GM21723 (cell line): Measurements from ENCODE around the gene VWA3A.
A peak's percentile ranks its signal among the peaks of the same experiment; 100 is the strongest.

Experiments
- ATAC-seq: cut with Tn5 transposase; IDR thresholded peaks from one replicate; pipeline ENCODE4 v1.9.1; 2021; ENCODE audit warnings: mild to moderate bottlenecking, moderate library complexity; ENCODE audit not compliant: unreplicated experiment

VWA3A gene

GRCh38 chr16:22198547-22199293, 106.4 kb downstream of the VWA3A start:
- no peak for ATAC-seq

GRCh38 chr16:22202261-22202637, 109.9 kb downstream of the VWA3A start:
- ATAC-seq: no peak

- ATAC-seq: no peak
Observed at GRCh38 chr16:22203091-22203490, 110.8 kb downstream of the VWA3A start.

- ATAC-seq: no peak
Observed at GRCh38 chr16:22204091-22204655, 111.8 kb downstream of the VWA3A start.

- ATAC-seq: no peak
Observed at GRCh38 chr16:22205577-22206012, 113.3 kb downstream of the VWA3A start.

GRCh38 chr16:22206013-22206841, 113.9 kb downstream of the VWA3A start, which contains the start of gene EEF2K:
Gene EEF2K (plus strand): TSS chr16:22206278. CDS start chr16:22225730, 19,452 bp downstream.
- peak; percentile 74 for ATAC-seq
